PC-3 (cell line): ENCODE results near the gene EPHB2. TPM values are rescaled to one million over a fixed set of nuclear protein-coding genes. Genes with fewer than 3 reads are reported as not detected.

ENCODE experiments used
- ATAC-seq: fragments of 200-7000 bp; cut with Tn5 transposase; 2 replicates; pipeline ENCODE4 v1.9.1; 2020; ENCODE audit warnings: mild to moderate bottlenecking, moderate library complexity
- BruUV-seq: library from RNA; stranded (reverse); fragments of 400-500 nt; replicated peaks from 2 replicates; lab custom pipeline; 2021; lab: Mats Ljungman, UMichigan
- CTCF ChIA-PET: fragments of 300-600 bp; sonication (Branson Sonifier 250); formaldehyde crosslinking; loops from one replicate; lab custom pipeline; 2022; ENCODE audit warnings: antibody characterized with exemption; lab: Charles Lee
- POLR2A ChIA-PET: fragments of 300-600 bp; sonication (Branson Sonifier 250); formaldehyde crosslinking; loops from one replicate; lab custom pipeline; 2022; ENCODE audit warnings: antibody characterized with exemption; ENCODE audit not compliant: unreplicated experiment; lab: Charles Lee
- DNase-seq: peaks from one replicate; pipeline ENCODE4 v3.0.0-alpha.2; 2015
- H2AFZ ChIP-seq: fragments of 300-600 bp; sonication (generic); 2 replicates; pipeline ENCODE4 v1.6.0; 2016; ENCODE audit warnings: antibody characterized with exemption, low read length
- H3F3A ChIP-seq: fragments of 300-600 bp; sonication (generic); one replicate; pipeline ENCODE4 v1.6.0; 2017; ENCODE audit warnings: antibody characterized with exemption, low read length, control low read depth, mild to moderate bottlenecking; ENCODE audit not compliant: unreplicated experiment
- H3K27ac ChIP-seq: fragments of 300-600 bp; sonication (generic); 2 replicates; pipeline ENCODE4 v1.5.1; 2016; ENCODE audit warnings: mild to moderate bottlenecking, low read length
- H3K27me3 ChIP-seq: fragments of 300-600 bp; sonication (generic); 2 replicates; pipeline ENCODE4 v1.6.1; 2016; ENCODE audit warnings: low read length, mixed read lengths
- H3K36me3 ChIP-seq: fragments of 300-600 bp; sonication (generic); 2 replicates; pipeline ENCODE4 v1.6.1; 2016; ENCODE audit warnings: low read depth, mixed run types, low read length, mixed read lengths
- H3K4me1 ChIP-seq: fragments of 300-600 bp; sonication (generic); 2 replicates; pipeline ENCODE4 v1.5.1; 2016; ENCODE audit warnings: low read length; ENCODE audit not compliant: insufficient read depth
- H3K4me2 ChIP-seq: fragments of 300-600 bp; sonication (generic); 2 replicates; pipeline ENCODE4 v1.6.0; 2016; ENCODE audit warnings: low read length
- H3K4me3 ChIP-seq: fragments of 300-600 bp; sonication (generic); 2 replicates; pipeline ENCODE4 v1.5.1; 2016; ENCODE audit warnings: mild to moderate bottlenecking, low read length, mixed read lengths
- H3K79me2 ChIP-seq: fragments of 300-600 bp; sonication (generic); 2 replicates; pipeline ENCODE4 v1.6.1; 2017; ENCODE audit warnings: low read length, mixed read lengths
- H3K9ac ChIP-seq: fragments of 300-600 bp; sonication (generic); 2 replicates; pipeline ENCODE4 v1.6.0; 2016; ENCODE audit warnings: mild to moderate bottlenecking, low read length
- H3K9me2 ChIP-seq: fragments of 300-600 bp; sonication (generic); replicated peaks from 2 replicates; pipeline ENCODE4 v1.6.1; 2016; ENCODE audit warnings: mixed run types, low read length, mixed read lengths
- H3K9me3 ChIP-seq: fragments of 300-600 bp; sonication (generic); 2 replicates; pipeline ENCODE4 v1.6.1; 2016; ENCODE audit warnings: low read length, mixed read lengths
- H4K20me1 ChIP-seq: fragments of 300-600 bp; sonication (generic); 2 replicates; pipeline ENCODE4 v1.6.1; 2016; ENCODE audit warnings: low read length, mixed read lengths
- EZH2 ChIP-seq: fragments of 300-600 bp; sonication (generic); IDR thresholded peaks from one replicate; pipeline ENCODE4 v1.6.1; 2017; ENCODE audit warnings: antibody characterized with exemption, mild to moderate bottlenecking, low read length; ENCODE audit not compliant: unreplicated experiment
- EZH2phosphoT487 ChIP-seq: fragments of 300-600 bp; sonication (generic); IDR thresholded peaks from 2 replicates; pipeline ENCODE4 v1.6.1; 2018; ENCODE audit warnings: mild to moderate bottlenecking, antibody characterized with exemption, low read length, borderline replicate concordance
- intact Hi-C: fragments of 100-400 bp; cut with micrococcal nuclease; formaldehyde crosslinking; loops from 2 replicates; pipeline ENCODE4 v1.9.0; 2023
- total RNA-seq: library from RNA; depleted of rRNA; stranded (reverse); fragments of >200 nt; gene quantifications from 2 replicates; pipeline ENCODE4 v1.2.3, GENCODE V29; 2014
- TF ChIP-seq, protein P1 (sequence below): fragments of 300-600 bp; sonication (generic); conservative IDR thresholded peaks from 2 replicates; pipeline ENCODE4 v1.5.1; 2017; ENCODE audit warnings: antibody characterized with exemption, low read depth, mild to moderate bottlenecking, low read length

The EPHB2 gene
- total RNA-seq, 1 experiment from 2014 or later: 23.2 TPM

DNA sequence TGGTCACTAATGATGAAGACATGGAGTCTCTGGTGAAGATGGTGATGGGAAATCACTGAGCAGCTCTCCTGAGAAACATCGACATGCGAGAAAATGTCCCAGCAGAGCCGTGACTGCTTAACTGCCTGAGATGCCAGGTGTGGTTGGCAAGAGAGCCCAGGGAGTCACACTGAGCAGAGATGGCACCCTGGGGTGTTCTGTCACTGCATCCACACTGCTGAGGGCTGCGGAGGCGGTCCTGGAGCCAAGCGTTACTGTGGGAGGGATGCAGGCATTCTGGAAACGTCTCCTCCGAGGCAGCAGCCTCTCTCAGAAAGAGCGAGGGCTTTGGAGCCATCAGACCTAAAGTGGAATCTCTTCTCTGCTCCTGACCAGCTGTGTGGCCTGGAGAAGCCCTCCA lies 57.2 kb downstream of the EPHB2 start:
- H3K9me2 ChIP-seq: no peaks in the 10 kb centered on the region
- no peaks in the 10 kb centered on the region for H3F3A ChIP-seq
- no peaks in the 10 kb centered on the region for H3K4me1 ChIP-seq
- intact Hi-C loops: no loop called here
- no peak overlapping the region for H3K9ac ChIP-seq
- TF ChIP-seq EZH2 (no peak), EZH2phosphoT487 (no peak)
- TF ChIP-seq, protein P1, sequence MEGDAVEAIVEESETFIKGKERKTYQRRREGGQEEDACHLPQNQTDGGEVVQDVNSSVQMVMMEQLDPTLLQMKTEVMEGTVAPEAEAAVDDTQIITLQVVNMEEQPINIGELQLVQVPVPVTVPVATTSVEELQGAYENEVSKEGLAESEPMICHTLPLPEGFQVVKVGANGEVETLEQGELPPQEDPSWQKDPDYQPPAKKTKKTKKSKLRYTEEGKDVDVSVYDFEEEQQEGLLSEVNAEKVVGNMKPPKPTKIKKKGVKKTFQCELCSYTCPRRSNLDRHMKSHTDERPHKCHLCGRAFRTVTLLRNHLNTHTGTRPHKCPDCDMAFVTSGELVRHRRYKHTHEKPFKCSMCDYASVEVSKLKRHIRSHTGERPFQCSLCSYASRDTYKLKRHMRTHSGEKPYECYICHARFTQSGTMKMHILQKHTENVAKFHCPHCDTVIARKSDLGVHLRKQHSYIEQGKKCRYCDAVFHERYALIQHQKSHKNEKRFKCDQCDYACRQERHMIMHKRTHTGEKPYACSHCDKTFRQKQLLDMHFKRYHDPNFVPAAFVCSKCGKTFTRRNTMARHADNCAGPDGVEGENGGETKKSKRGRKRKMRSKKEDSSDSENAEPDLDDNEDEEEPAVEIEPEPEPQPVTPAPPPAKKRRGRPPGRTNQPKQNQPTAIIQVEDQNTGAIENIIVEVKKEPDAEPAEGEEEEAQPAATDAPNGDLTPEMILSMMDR: no peak
- H3K27ac ChIP-seq: no peak overlapping the region
- no peaks in the 10 kb centered on the region for H4K20me1 ChIP-seq
- ChIA-PET CTCF (no interaction called here), POLR2A (no interaction called here)
- no peaks in the 10 kb centered on the region for H3K36me3 ChIP-seq
- no peaks in the 10 kb centered on the region for H3K27me3 ChIP-seq
- no peak overlapping the region for H3K4me3 ChIP-seq
- no peaks in the 10 kb centered on the region for H3K9me3 ChIP-seq
- no TSS peak for BruUV-seq
- no peak for DNase-seq
- no peak overlapping the region for H2AFZ ChIP-seq
- no peak overlapping the region for H3K4me2 ChIP-seq
- no peak for ATAC-seq
- no peaks in the 10 kb centered on the region for H3K79me2 ChIP-seq

DNA sequence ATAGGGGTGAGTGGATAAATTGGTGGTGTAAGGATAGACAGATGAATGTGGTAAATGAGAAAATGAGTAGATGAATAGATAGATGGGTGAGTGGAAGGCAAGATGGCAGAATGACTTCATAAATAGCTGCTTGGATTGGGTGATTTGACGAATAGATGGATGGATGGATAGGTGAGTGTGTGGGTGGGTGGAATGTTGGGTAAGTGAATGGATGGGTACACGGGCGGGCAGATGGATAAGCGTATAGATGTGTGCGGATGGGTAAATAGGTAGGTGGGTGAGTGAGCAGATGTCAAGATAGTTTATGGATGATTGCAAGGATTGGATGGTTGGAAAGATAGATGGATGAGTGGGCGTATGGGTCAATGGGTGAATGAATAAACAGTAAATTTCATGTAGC lies 59.3 kb downstream of the EPHB2 start:
- TF ChIP-seq, protein P1: no peak
- no peak for TF ChIP-seq EZH2
- no peak for TF ChIP-seq EZH2phosphoT487
- Histone ChIP-seq H3K79me2 (no peaks in the 10 kb centered on the region), H4K20me1 (no peaks in the 10 kb centered on the region), H2AFZ (no peak overlapping the region), H3K9me2 (no peaks in the 10 kb centered on the region), H3K27ac (no peak overlapping the region), H3K27me3 (no peaks in the 10 kb centered on the region), H3K4me1 (no peaks in the 10 kb centered on the region), H3F3A (no peaks in the 10 kb centered on the region), H3K9ac (no peak overlapping the region), H3K9me3 (no peaks in the 10 kb centered on the region), H3K4me3 (no peak overlapping the region), H3K4me2 (no peak overlapping the region), H3K36me3 (no peaks in the 10 kb centered on the region)
- ChIA-PET CTCF (no interaction called here), POLR2A (no interaction called here)
- ATAC-seq (no peak), DNase-seq (no peak)
- intact Hi-C loops: no loop called here
- no TSS peak for BruUV-seq

DNA sequence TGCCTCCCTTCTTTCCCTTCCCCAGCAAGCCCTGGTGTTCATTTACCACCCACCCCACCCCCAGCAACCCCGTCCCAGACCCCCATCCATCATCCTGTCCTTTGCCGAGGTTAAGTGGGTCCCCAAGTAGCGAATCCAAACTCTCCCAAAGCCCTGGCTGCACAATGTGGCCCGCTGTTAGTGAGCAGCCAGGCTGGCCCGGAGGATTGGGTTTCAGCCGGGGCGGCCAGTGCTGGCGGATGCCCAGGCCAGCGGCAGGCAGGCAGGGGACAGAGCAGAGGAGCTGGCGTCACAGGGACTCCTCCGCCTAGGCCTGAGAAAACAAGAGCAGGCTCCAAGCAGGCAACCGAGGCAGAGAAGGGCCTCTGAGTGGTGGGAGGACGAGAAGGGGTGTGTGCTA lies 61.4 kb downstream of the EPHB2 start:
- Histone ChIP-seq H3K9me3 (no peaks in the 10 kb centered on the region), H3K27me3 (no peaks in the 10 kb centered on the region), H3K27ac (no peak overlapping the region), H3K4me3 (no peak overlapping the region), H4K20me1 (no peaks in the 10 kb centered on the region), H3F3A (no peaks in the 10 kb centered on the region), H2AFZ (no peak overlapping the region), H3K9me2 (no peaks in the 10 kb centered on the region), H3K4me2 (no peak overlapping the region), H3K79me2 (no peaks in the 10 kb centered on the region), H3K4me1 (peaks cover 3% of the 10 kb centered on the region; the same call in 1 of the 2 replicates), H3K36me3 (no peaks in the 10 kb centered on the region), H3K9ac (no peak overlapping the region)
- ChIA-PET POLR2A (no interaction called here), CTCF (no interaction called here)
- DNase-seq (no peak), ATAC-seq (no peak)
- TF ChIP-seq, protein P1: no peak
- TF ChIP-seq EZH2 (no peak), EZH2phosphoT487 (no peak)
- intact Hi-C loops: no loop called here
- BruUV-seq: no TSS peak
